IPS-18c (cell line): ENCODE measurements around the gene MYOG.

Experiments
- H3K4me3 ChIP-seq: 2 replicates; pipeline ENCODE4 v1.7.0; 2013; ENCODE audit warnings: low read depth, mild to moderate bottlenecking, low read length, moderate library complexity; ENCODE audit not compliant: insufficient read depth
- H3K9me3 ChIP-seq: one replicate; pipeline ENCODE4 v1.6.1; 2013; ENCODE audit warnings: mild to moderate bottlenecking, low read length, moderate library complexity; ENCODE audit not compliant: control insufficient read depth, insufficient read depth

The MYOG gene

DNA sequence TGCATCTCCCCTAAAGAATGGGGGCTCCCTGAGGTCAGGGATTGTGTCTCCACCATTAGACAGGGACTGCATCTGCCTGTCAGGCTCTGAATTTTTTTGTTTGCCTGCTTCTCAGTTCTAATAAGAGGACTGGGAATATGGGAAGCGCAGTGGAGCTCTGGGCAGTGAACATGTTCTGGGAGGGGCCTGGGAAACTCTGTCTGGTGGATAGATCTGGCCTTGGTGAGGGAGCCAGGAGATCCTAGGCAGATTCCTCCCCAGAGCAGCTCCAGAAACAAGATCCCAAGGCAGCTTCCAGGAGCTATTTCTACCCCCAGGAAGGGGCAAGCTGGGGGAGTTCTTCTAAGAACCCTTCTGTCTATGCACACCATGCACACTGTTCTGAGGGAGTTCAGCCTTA, 12.6 kb upstream of the MYOG start:
- peaks cover 3% of the 10 kb centered on the region for H3K9me3 ChIP-seq
- H3K4me3 ChIP-seq: no peak overlapping the region

DNA sequence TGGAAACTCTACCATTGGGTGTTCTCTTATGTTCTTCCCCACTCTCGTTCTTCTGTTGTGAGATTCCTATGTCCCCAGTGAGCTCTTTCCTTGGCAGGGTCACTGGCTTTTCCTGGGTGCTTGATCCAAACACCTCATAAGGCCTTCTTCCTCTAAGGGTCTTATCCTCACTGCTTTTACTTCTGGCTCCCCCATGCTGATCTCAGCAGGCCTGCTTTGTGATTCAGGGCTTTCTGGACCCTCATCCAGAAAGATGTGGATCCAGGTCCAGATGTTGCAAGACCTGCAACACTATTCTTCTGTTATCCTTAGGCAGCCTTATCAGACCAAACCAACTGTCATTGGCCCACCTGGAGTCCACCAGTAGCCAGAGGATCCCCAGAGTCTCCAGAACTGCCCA, 11.2 kb upstream of the MYOG start:
- H3K9me3 ChIP-seq: peaks cover 3% of the 10 kb centered on the region

DNA sequence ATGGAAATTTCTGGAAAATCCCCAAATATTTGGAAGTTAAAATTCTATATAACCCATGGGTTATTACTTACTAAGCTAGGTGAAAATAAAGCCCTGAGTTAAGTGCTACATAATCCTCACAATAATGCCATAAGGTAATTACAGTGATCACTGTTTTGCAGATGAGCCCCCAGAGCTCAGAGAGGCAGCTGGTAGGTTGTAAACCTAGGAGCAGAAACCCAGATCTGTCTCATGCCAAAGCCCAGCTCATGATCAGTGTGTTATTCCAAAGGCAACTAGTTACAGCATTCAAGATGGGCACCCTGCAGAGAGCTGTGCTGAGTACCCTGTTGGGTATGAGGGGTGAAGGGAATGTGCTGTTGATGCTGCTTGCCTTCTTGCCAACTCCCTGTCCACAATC, 10.8 kb upstream of the MYOG start:
- peaks cover 3% of the 10 kb centered on the region for H3K9me3 ChIP-seq
- no peak overlapping the region for H3K4me3 ChIP-seq

More for the DNA sequence above, 11.2 kb upstream of the MYOG start:
- H3K4me3 ChIP-seq: no peak overlapping the region

DNA sequence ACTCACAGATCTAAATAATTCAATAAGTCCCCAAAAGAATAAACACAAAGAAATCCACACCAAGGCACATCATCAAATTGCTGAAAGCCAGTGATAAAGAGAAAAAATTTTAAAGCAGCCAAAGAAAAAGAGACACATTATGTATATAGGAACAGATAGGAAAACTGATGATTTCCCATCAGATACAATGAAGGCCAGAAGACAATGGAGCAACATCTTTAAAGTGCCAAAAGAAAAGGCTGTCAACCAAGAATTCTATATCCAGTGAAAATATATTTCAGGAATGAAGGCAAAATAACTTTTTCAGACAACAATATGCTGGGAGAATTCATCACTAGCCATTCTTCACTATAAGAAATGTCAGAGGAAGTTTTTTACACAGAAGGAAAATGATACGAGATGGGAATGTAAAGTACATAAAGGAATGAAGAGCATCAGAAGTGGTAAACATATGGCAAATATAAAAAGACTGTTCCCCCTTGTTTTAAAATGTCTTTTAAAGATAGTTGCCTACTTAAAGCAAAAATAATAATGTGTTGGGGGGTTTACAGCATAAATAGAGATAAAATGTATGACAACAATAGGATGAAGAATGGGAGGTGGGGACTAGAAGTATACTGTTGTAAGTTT, 9.4 kb upstream of the MYOG start:
- Histone ChIP-seq H3K4me3 (no peak overlapping the region), H3K9me3 (peaks cover 3% of the 10 kb centered on the region)

DNA sequence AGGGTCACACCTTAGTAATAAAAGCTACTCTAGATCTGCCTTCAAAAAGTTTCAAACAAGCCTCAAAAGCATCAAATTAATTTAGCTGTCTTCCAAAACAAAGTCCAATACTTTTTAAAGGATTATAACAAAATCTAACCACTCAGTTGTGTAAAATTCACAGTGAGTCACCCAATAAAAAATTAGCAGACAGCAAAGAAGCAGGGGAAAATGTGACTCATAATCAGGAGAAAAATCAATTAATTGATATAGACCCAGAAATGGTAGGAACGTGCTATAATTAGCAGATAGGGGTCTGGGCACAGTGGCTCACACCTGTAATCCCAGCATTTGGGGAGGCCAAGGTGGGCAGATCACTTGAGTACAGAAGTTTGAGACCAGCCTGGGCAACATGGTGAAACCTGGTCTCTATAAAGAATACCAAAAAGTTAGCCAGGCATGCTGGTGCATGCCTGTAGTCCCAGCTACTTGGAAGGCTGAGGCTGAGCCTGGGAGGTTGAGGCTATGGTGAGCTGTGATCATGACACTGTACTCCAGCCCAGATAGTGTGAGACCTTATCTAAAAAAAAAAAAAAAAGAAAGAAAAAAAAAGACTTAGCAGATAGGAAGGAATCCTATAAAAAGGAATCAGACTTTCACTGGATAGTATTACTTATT, 8.1 kb upstream of the MYOG start:
- Histone ChIP-seq H3K9me3 (peaks cover 3% of the 10 kb centered on the region), H3K4me3 (no peak overlapping the region)

DNA sequence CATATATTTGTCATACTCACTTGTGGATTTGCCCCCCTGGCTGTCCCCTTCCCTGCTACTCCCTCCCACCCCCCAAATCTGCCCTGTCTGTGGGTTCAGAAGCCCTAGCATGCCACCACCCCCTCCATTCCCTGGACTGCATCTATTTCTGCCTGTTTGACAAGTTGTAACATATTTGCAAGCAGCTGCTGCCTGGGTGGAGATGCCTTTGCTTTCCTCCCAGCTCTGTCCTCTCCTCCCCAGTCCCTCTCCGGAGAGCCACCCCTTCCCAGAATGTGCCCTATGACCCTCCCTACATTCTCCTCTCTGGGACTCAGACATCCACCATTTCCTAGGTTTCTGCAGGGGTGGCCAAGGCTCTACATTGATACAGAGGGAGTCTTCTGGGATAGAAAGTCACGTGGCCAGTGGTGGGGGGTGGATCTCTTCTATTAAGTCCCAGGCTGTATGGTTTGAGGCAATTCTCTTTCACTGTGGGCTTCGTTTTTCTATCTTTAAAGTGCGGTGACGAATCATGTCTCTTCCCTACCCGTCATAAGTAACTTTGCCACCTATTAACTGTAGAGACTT, 6.0 kb upstream of the MYOG start:
- H3K9me3 ChIP-seq: peaks cover 3% of the 10 kb centered on the region
- H3K4me3 ChIP-seq: no peak overlapping the region

DNA sequence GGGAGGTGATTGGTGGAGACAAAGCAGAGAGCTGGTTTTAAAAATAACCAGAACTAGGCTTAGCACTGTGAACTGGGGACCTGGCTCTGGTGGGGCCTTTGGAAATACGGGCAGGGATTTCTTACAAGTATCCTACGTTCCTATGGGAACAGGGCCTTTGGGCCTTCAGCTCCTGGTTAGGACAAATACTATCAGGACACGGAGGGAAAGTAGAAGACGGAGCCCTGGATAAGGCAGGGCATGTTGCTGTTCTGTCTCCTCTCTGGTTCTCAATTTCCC, 5.3 kb upstream of the MYOG start:
- Histone ChIP-seq H3K4me3 (no peak overlapping the region), H3K9me3 (peaks cover 3% of the 10 kb centered on the region)

DNA sequence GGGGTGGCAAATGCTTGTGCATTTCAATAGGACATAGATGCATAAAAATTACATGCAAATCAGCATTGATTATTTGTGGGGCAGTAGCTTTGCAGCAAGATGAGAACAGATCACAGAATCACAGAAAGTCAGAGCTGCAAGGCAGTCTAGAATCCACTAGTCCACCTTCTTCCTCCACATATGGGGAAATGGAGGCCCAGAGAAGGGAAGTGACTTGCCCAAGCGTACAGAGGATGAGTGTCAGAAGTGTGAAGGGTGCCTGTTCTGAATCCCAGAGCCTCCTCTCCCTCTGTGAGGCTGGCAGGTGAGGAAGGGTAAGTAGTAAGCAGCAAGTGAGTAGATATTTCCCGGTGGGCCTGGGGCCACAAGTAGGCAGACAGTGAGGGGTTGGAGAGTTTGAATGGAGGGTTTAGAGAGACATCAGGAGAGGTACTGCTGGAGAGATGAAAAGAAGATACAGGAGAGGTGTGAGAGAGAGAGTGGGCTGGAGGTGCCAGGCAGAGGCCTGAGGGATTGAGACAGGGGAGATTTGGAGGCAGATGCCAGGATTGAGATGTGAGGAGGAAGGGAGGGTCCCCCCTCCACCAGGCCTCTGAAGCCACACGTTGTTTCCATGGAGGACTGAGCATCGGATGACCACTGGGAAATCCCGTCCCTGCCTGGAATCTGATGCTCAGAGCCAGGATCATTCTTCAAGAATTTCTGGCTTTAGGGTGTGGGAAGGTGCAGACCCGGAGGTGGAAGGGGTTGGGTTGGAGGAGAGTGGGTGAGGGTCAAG, 4.8 kb upstream of the MYOG start:
- Histone ChIP-seq H3K4me3 (no peak overlapping the region), H3K9me3 (peaks cover 3% of the 10 kb centered on the region)

DNA sequence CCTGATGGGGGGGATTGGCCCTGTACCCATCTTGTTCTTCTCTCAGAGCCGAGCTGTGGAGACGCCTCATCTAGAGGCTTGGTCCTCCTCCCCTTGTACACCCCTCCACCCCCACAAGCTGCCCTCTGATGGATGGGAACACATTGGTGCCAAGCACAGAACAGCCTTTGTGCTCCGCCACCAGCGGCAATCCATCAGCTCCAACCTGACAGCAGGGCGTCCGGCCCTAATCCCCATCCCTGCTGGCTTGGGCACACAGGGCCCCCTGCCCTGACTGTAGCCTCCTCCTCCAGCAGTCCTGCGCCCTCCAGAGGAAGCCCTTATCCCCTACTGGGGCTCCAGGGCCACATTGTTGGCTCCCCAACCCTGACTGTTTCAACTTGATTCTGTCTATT, 3.8 kb upstream of the MYOG start:
- Histone ChIP-seq H3K9me3 (peaks cover 3% of the 10 kb centered on the region), H3K4me3 (no peak overlapping the region)

DNA sequence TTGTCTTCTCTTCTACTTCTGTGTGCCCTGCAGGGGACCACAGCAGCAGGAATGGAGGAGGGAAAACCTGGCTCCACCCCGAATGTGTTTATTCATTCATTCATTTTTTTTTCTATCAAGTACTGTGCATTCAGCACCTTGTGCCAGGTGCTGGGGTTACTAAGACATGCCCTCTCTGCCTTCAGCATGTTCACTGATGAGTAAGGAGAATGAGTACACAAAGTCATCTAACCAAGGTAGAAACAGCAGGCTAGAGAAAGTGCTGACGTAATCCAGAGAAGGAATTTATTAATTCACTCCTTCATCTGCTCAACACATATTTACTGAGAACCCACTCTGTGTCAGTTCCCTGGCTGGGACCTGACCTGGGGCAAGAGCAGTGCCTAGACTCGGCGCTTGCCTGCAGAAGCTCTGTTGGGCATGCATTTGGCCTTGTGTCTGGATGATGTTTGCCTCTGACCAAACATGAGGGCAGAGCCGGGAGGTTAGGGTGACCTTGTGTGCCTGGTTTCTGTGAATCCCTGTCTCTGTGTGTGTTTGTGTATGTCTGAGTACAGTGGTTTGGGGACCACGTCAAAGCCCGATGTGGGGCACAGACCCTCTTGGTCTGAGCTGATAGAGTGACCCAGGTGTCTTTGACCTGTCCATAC, 3.3 kb upstream of the MYOG start:
- Histone ChIP-seq H3K4me3 (no peak overlapping the region), H3K9me3 (peaks cover 3% of the 10 kb centered on the region)

DNA sequence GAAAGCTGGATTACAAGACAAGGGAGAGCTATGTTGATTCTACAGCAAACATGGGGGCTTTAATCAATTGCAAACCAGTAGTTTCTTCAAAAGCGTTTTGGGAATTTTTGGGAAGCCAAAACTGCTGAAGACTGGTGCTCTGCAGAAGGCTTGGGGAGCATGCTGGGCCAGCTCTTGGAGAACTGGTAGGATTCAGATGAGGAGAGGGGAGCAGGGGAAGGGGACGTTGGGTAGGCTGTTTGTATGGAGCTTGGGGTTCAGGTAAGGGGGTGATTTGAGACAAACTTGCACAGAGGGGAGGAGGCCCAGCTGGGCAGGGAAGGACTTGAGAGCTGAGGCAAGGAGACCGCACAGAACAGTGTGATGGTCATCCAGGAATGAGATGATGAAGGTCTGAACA, 2.6 kb upstream of the MYOG start:
- Histone ChIP-seq H3K9me3 (no peaks in the 10 kb centered on the region), H3K4me3 (no peak overlapping the region)

DNA sequence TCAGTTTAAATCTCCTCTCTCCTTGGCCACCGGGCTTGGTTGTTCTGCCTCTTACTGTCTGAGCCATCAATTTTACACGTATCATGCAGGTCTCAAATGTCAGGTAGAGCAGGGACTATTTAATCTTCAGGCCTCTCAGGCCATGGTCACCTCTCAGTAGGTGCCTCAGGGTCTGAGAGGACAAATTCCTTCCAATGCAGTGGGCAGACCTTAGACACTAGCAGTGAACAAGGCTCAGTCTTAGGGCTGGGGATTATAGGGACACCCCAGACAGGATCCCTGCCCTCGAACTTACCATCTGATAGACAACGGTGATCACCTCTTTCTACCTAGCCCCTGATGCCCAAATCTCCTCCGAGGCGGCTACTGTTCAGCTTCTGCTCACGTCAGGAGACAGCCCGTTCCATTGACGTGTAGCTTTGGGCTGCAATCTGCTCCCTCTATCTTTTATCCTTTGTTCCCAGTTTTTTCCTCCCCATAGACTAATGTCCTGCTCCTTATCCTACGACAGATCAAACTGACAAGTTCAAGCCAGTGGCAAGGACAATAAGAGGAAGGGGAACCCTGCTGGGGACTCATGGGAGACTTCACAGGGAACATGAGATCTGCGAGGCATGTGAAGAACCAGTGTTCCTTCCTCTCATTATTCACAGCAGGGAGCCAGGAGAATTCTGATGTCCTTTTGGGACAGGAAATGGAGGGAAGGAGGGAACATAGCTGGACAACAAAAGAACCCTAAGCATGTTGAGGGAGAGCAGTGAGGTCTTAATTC, 1.4 kb upstream of the MYOG start:
- no peaks in the 10 kb centered on the region for H3K9me3 ChIP-seq
- H3K4me3 ChIP-seq: no peak overlapping the region

DNA sequence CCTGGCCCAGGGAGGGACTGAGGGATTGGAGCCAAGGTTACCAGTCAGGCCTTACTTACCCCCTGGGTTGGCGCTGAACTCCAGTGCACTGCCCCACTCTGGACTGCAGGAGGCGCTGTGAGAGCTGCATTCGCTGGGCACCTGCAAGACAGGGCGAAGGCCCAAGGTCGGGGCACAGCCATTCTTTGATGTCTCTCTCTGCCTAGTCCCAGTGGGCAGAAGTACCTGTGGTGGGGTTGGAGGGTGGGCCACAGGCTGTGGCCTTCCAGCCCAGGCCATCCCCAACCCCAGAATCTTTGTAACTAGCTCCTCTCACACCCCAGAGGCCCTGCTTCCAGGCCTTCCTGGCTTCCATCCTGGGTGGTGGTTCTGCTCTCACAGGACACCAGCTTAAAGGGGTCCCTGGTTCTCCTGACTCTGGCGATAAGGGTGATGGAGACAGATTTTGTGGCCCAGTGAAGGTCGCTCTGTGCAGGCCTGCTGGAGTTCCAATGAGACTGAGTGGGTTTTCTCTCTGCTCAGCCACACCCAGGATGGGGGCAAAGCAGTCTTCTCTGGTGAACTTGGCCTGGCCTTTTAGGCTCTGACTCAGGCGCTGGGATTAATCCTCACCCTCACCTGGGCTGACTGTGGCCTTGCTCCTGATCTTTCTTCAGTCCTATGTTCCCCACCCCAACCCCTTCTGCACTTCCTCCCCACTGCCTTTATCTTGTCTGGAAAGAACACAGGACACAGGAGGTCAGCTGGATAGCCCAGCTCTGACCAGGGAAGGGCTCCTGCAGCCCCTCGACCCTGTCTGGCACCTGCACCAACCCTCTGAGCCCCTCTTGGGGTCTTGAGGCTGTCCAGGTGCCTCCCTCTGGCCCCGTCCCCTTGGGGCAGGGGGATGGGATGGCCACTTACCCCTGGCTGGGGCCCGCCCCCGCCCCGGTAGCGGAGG, 954 bp downstream of the MYOG start:
- Histone ChIP-seq H3K4me3 (no peak overlapping the region), H3K9me3 (no peaks in the 10 kb centered on the region)

DNA sequence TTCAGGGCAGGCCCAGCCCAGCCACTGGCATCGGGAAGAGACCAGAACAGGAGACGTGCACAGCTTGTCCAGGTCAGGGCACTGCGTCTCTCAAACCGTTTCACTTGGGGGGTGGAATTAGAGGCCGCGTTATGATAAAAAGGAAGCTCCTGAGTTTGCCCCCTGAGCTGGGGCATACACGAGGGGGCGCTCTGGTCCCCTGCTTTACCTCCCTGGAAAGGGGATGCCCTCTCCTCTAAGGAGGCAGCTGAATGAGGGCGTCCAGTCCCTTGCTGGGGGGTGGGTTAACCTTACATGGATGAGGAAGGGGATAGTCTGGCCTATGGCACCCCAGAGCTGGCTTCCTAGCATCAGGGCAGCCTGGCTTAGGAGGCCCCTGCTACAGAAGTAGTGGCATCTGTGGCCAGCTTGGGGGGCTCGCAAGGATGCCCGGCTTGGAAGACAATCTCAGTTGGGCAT, 2.3 kb downstream of the MYOG start:
- H3K9me3 ChIP-seq: no peaks in the 10 kb centered on the region
- H3K4me3 ChIP-seq: no peak overlapping the region

DNA sequence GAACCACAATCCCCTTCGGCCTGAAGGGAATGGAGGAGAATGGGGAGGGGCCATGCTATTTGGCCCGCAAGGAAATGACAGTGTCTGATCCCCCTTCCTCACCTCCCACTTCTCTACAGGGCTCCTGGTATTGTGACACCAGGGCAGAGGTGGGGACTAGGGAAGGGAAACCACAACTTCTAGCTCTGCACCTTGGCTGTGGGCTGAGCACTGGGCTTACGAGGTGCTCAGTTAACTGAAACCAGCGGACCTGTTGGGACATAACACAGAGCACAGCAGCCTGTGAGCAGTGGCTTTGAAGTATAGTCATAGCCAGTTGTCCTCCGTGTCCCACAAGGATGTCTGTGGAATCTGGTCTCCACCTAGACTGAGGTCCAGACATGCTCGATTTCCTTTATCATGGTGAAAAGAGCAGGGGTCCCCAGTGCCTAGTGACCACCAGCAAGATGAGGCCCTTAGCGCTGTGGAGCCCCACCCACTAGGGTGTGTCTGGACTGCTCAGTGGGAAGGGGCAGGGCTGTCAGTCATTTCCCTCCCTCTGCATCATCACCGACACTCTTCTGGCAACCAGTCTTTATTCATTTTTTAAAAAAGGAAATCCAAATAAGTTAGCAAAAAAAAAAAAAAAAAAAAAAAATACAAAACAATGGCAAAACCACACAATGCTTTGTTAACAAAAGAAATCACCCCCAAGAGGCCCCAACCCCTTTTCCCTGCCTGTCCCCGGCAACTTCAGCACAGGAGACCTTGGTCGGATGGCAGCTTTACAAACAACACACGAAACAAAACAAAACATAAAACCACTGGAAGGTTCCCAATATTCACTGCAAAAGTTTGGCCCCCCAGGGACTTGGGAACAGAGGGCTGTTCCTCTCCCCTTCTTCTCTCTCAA, 3.0 kb downstream of the MYOG start:
- no peak overlapping the region for H3K4me3 ChIP-seq

More for the DNA sequence above, 3.0 kb downstream of the MYOG start:
- H3K9me3 ChIP-seq: no peaks in the 10 kb centered on the region
